Measurements from ENCODE around the gene AQP2. TPM values are rescaled to one million over a fixed set of nuclear protein-coding genes. Genes with fewer than 3 reads are reported as not detected.

The AQP2 gene
- total RNA-seq, 1 experiment from 2014 or later: not detected

- no peak overlapping the region for H3K4me3 Mint-ChIP-seq (ENCODE audit: unreplicated experiment)
- no peaks in the 10 kb centered on the region for H3K27me3 Mint-ChIP-seq (ENCODE audit: insufficient read depth, unreplicated experiment)
- H3K4me1 Mint-ChIP-seq (ENCODE audit: insufficient read depth, unreplicated experiment): peaks cover 4% of the 10 kb centered on the region
- POLR2A ChIA-PET: interaction anchor here (0.7 to 3.0 kb wide), 8 partner anchors 23 to 226 kb away, joined by 3 to 14 read pairs (median 4); partner anchors contain the start of genes SMARCD1 and TMBIM6
- CTCF ChIA-PET: interaction anchor here (0.5 to 8.8 kb wide), 46 partner anchors 11 to 1719 kb away, joined by 3 to 241 read pairs (median 5); partner anchors contain the start of genes COX14, SMARCD1 and TMBIM6
- BruUV-seq (replicated peaks): no TSS peak
- DNase-seq (ENCODE audit: unreplicated experiment): no peak
- intact Hi-C loops (cut with micrococcal nuclease): loop anchor here (1.0 to 10.0 kb wide), 5 partner anchors 88 to 207 kb away; no protein-coding TSS in a partner anchor
- H3K9me3 Mint-ChIP-seq (ENCODE audit: unreplicated experiment): no peaks in the 10 kb centered on the region
- H3K36me3 Mint-ChIP-seq (ENCODE audit: insufficient read depth, unreplicated experiment): no peaks in the 10 kb centered on the region
- TF ChIP-seq CTCF (IDR thresholded peaks at IDR 0.05; ENCODE audit: unreplicated experiment): no peak
- H3K27ac Mint-ChIP-seq (ENCODE audit: low read depth, unreplicated experiment): no peak overlapping the region
These were observed 17.3 kb downstream of the AQP2 start for GRCh38 chr12:49967777-49968250.

GRCh38 chr12:49968471-49968870, 17.9 kb downstream of the AQP2 start:
- no peak for TF ChIP-seq CTCF (IDR thresholded peaks at IDR 0.05; ENCODE audit: unreplicated experiment)
- ChIA-PET CTCF (interaction anchor here (0.5 to 8.8 kb wide), 30 partner anchors 12 to 460 kb away, joined by 3 to 241 read pairs (median 5); partner anchors contain the start of genes COX14 and TMBIM6), POLR2A (interaction anchor here (0.7 to 1.2 kb wide), 3 partner anchors 22 to 88 kb away, joined by 3 to 4 read pairs (median 3); no protein-coding TSS in a partner anchor)
- BruUV-seq (replicated peaks): no TSS peak
- no peak for DNase-seq (ENCODE audit: unreplicated experiment)
- intact Hi-C loops (cut with micrococcal nuclease): loop anchor here (10.0 kb wide), 1 partner anchor 206 kb away; no protein-coding TSS in a partner anchor
- Mint-ChIP-seq H3K27me3 (ENCODE audit: insufficient read depth, unreplicated experiment) (no peaks in the 10 kb centered on the region), H3K36me3 (ENCODE audit: insufficient read depth, unreplicated experiment) (no peaks in the 10 kb centered on the region), H3K4me3 (ENCODE audit: unreplicated experiment) (no peak overlapping the region), H3K9me3 (ENCODE audit: unreplicated experiment) (no peaks in the 10 kb centered on the region), H3K27ac (ENCODE audit: low read depth, unreplicated experiment) (no peak overlapping the region), H3K4me1 (ENCODE audit: insufficient read depth, unreplicated experiment) (no peaks in the 10 kb centered on the region)

GRCh38 chr12:49969027-49969426, 18.5 kb downstream of the AQP2 start:
- no peaks in the 10 kb centered on the region for H3K36me3 Mint-ChIP-seq (ENCODE audit: insufficient read depth, unreplicated experiment)
- CTCF ChIA-PET: interaction anchor here (0.8 to 8.8 kb wide), 11 partner anchors 10 to 143 kb away, joined by 3 to 241 read pairs (median 4); partner anchors contain the start of gene COX14
- intact Hi-C loops (cut with micrococcal nuclease): loop anchor here (10.0 kb wide), 1 partner anchor 206 kb away; no protein-coding TSS in a partner anchor
- TF ChIP-seq CTCF (IDR thresholded peaks at IDR 0.05; ENCODE audit: unreplicated experiment): no peak
- H3K9me3 Mint-ChIP-seq (ENCODE audit: unreplicated experiment): no peaks in the 10 kb centered on the region
- no peaks in the 10 kb centered on the region for H3K27me3 Mint-ChIP-seq (ENCODE audit: insufficient read depth, unreplicated experiment)
- POLR2A ChIA-PET: interaction anchor here (1.1 kb wide), 1 partner anchor 87 kb away, joined by 3 read pairs; no protein-coding TSS in a partner anchor
- H3K27ac Mint-ChIP-seq (ENCODE audit: low read depth, unreplicated experiment): no peak overlapping the region
- no TSS peak for BruUV-seq (replicated peaks)
- no peak overlapping the region for H3K4me3 Mint-ChIP-seq (ENCODE audit: unreplicated experiment)
- DNase-seq (ENCODE audit: unreplicated experiment): no peak
- no peaks in the 10 kb centered on the region for H3K4me1 Mint-ChIP-seq (ENCODE audit: insufficient read depth, unreplicated experiment)

GRCh38 chr12:49969651-49970429, 19.3 kb downstream of the AQP2 start:
- CTCF ChIA-PET: interaction anchor here (0.6 to 8.8 kb wide), 10 partner anchors 10 to 142 kb away, joined by 3 to 241 read pairs (median 4); partner anchors contain the start of gene COX14
- Mint-ChIP-seq H3K27me3 (ENCODE audit: insufficient read depth, unreplicated experiment) (no peaks in the 10 kb centered on the region), H3K36me3 (ENCODE audit: insufficient read depth, unreplicated experiment) (no peaks in the 10 kb centered on the region), H3K4me1 (ENCODE audit: insufficient read depth, unreplicated experiment) (no peaks in the 10 kb centered on the region), H3K9me3 (ENCODE audit: unreplicated experiment) (no peaks in the 10 kb centered on the region), H3K27ac (ENCODE audit: low read depth, unreplicated experiment) (no peak overlapping the region), H3K4me3 (ENCODE audit: unreplicated experiment) (no peak overlapping the region)
- no TSS peak for BruUV-seq (replicated peaks)
- intact Hi-C loops (cut with micrococcal nuclease): loop anchor here (10.0 kb wide), 1 partner anchor 205 kb away; no protein-coding TSS in a partner anchor
- TF ChIP-seq CTCF (IDR thresholded peaks at IDR 0.05; ENCODE audit: unreplicated experiment): no peak
- POLR2A ChIA-PET: interaction anchor here (1.1 kb wide), 1 partner anchor 14 kb away, joined by 4 read pairs; no protein-coding TSS in a partner anchor
- DNase-seq (ENCODE audit: unreplicated experiment): no peak
